Stomach (tissue), 4 donors: ENCODE results near the gene TIMM8A.

Experiments
- CTCF ChIP-seq, 7 experiments: fragments of 450-650 bp in 4 of 7; fragments of 200-600 bp in 3 of 7; sonication (generic) in 3 of 7; IDR thresholded peaks; one replicate each; pipeline ENCODE4 v1.5.1; 2016 to 2019; ENCODE audit warnings: antibody characterized with exemption in 7 of 7, control low read depth in 2 of 7, mild to moderate bottlenecking in 1 of 7
- EP300 ChIP-seq: sonication (generic); formaldehyde crosslinking; IDR thresholded peaks from one replicate; pipeline ENCODE4 v1.6.1; 2017; ENCODE audit warnings: antibody characterized with exemption
- POLR2A ChIP-seq, 4 donors: fragments of 450-650 bp; IDR thresholded peaks; one replicate each; pipeline ENCODE4 v1.6.1; 2016; ENCODE audit warnings: antibody characterized with exemption in 4 of 4, control low read depth in 2 of 4, mild to moderate bottlenecking in 1 of 4, moderate library complexity in 1 of 4
- POLR2AphosphoS5 ChIP-seq, 3 donors: sonication (generic); formaldehyde crosslinking; IDR thresholded peaks; one replicate each; pipeline ENCODE4 v1.6.1; 2016; ENCODE audit warnings: antibody characterized with exemption in 3 of 3

- TF ChIP-seq CTCF (IDR thresholded peaks at IDR 0.05) = no peak
- no peak for TF ChIP-seq POLR2A (IDR thresholded peaks at IDR 0.05)
- TF ChIP-seq EP300 = no peak
- no peak for TF ChIP-seq POLR2AphosphoS5 (IDR thresholded peaks at IDR 0.05)
These were observed 35.2 kb upstream of the TIMM8A start for GRCh38 chrX:101383679-101384205.
